Glutamatergic neuron (in vitro differentiated cells): ENCODE data around the gene MAP2K7. TPM values are rescaled to one million over a fixed set of nuclear protein-coding genes. Genes with fewer than 3 reads are reported as not detected.

Experiments used
- DNase-seq: peaks from one replicate; pipeline ENCODE4 v3.0.0; 2022
- H3K27ac Mint-ChIP-seq: one replicate; pipeline ENCODE4 v1.8.0; 2020; ENCODE audit warnings: mild to moderate bottlenecking, mixed read lengths, inconsistent platforms; ENCODE audit not compliant: unreplicated experiment
- H3K27me3 Mint-ChIP-seq: one replicate; pipeline ENCODE4 v1.8.0; 2020; ENCODE audit warnings: mild to moderate bottlenecking, moderate library complexity, mixed read lengths, inconsistent platforms; ENCODE audit not compliant: unreplicated experiment
- H3K36me3 Mint-ChIP-seq: one replicate; pipeline ENCODE4 v1.8.0; 2020; ENCODE audit warnings: mild to moderate bottlenecking, mixed read lengths, inconsistent platforms; ENCODE audit not compliant: unreplicated experiment
- H3K4me1 Mint-ChIP-seq: one replicate; pipeline ENCODE4 v1.8.0; 2020; ENCODE audit warnings: mild to moderate bottlenecking, low read depth, mixed read lengths, inconsistent platforms; ENCODE audit not compliant: unreplicated experiment
- H3K4me3 Mint-ChIP-seq: one replicate; pipeline ENCODE4 v1.8.0; 2020; ENCODE audit warnings: mild to moderate bottlenecking, mixed read lengths, inconsistent platforms; ENCODE audit not compliant: unreplicated experiment
- H3K9me3 Mint-ChIP-seq: one replicate; pipeline ENCODE4 v1.8.0; 2020; ENCODE audit warnings: mild to moderate bottlenecking, moderate library complexity, mixed read lengths, inconsistent platforms; ENCODE audit not compliant: unreplicated experiment
- total RNA-seq: library from RNA; stranded (reverse); fragmentation: NEBNext Ultra II Directional; extraction: Animal tissue kit (Norgen Biotek cat#: 25700); gene quantifications from one replicate; pipeline ENCODE4 v1.2.1, GENCODE V29; 2021; ENCODE audit not compliant: unreplicated experiment
- TF ChIP-seq, protein P1 (sequence below): fragments of 200-600 bp; sonication (generic); IDR thresholded peaks from one replicate; pipeline ENCODE4 v1.5.0; 2021; ENCODE audit not compliant: partially characterized antibody, unreplicated experiment

MAP2K7 gene
- total RNA-seq, 1 donor from 2014 or later: 44.2 TPM

DNA sequence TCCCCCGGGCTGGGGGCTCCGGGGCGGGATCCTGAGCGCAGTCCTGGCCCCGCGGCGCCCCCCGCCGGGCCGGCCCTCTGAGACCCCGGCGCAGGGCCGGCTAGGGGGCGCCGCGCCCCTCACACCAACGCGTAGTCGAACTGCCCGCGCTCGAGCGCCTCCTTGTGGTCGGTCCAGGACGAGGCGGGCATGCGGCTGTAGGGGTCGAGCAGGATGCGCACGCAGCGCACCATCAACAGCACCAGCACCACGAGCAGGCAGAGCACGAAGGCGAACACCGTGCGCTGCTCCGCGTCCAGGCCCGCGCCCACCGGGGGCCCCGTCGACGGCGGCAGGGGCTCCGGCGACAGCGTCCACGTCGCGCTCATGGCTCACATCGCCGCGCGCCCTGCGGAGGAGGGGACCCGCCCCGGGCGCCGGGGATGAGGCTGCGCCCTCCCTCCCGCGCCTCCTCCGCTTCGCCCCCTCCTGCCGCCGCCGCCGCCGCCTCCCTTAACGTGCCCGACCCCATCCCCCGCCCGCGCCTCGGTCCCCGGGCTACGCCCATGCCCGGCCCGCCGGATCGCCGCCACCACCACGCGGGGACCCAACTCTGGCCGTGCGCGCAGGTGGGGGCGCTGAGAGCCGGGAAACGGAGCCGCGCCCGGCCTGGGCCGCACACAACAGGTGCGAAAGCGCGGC, 21.6 kb downstream of the MAP2K7 start:
- TF ChIP-seq, protein P1, sequence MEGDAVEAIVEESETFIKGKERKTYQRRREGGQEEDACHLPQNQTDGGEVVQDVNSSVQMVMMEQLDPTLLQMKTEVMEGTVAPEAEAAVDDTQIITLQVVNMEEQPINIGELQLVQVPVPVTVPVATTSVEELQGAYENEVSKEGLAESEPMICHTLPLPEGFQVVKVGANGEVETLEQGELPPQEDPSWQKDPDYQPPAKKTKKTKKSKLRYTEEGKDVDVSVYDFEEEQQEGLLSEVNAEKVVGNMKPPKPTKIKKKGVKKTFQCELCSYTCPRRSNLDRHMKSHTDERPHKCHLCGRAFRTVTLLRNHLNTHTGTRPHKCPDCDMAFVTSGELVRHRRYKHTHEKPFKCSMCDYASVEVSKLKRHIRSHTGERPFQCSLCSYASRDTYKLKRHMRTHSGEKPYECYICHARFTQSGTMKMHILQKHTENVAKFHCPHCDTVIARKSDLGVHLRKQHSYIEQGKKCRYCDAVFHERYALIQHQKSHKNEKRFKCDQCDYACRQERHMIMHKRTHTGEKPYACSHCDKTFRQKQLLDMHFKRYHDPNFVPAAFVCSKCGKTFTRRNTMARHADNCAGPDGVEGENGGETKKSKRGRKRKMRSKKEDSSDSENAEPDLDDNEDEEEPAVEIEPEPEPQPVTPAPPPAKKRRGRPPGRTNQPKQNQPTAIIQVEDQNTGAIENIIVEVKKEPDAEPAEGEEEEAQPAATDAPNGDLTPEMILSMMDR: peak; percentile 98
- Mint-ChIP-seq H3K36me3 (no peaks in the 10 kb centered on the region), H3K9me3 (peaks cover 17% of the 10 kb centered on the region), H3K4me3 (peak overlapping the region; percentile 92), H3K4me1 (peaks cover 6% of the 10 kb centered on the region), H3K27ac (peak overlapping the region; percentile 92), H3K27me3 (peaks cover 18% of the 10 kb centered on the region)
- peak; percentile 97 for DNase-seq

GRCh38 chr19:7926021-7926726, 22.5 kb downstream of the MAP2K7 start, which contains the start of gene CTXN1:
CTXN1 (minus strand) TSS chr19:7926135; CDS start chr19:7925538, 597 bp downstream.
- Mint-ChIP-seq H3K27me3 (peaks cover 19% of the 10 kb centered on the region), H3K36me3 (no peaks in the 10 kb centered on the region), H3K4me3 (peak within 1 kb of the TSS; percentile 92), H3K4me1 (peaks cover 6% of the 10 kb centered on the region), H3K9me3 (peaks cover 14% of the 10 kb centered on the region), H3K27ac (peak within 1 kb of the TSS; percentile 92)
- TF ChIP-seq, protein P1: no peak
- peak; percentile 91 for DNase-seq

DNA sequence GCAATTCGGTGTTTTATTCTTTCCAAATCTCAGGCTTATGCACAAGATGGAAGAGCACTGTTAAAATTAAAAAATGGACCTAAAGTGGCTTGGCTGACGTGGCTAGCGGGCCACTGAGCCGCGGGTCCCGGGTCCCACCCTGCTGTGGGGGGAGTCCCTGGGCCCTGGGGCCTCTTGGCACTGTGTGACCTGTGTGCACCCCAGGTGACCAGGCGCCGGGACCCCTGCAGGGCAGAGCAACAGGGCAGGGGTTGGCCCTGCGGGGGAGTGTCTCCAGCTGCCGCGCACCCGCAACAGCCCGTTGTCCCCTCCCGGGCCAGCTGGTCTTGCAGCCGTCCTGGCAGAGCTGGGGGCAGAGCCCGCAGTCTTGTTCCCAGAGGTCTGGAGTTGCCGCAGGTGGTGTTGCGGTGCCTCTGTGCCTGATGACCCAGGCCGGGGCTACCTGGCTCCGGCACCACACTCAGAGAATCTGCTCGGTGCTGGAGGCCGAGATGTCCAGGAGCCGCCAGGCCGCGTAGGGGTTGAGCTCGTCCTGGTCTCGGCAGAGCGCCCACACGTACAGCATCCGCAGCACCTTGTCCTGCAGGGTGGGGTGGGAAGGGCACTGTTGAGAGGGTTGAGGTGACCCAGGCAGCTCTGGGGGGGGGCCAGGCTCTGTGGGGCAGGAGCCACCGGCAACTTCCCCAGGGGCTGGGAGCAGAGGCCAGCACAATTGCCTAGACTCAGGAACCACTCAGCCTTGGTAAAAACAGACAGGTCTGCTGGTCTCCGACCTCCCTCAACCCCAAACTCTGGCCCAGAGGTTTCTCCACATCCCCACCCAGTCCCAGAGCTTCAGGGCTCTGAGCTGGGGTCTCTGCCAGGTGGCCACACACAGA, 23.3 kb downstream of the MAP2K7 start:
- peaks cover 14% of the 10 kb centered on the region for H3K9me3 Mint-ChIP-seq
- H3K27me3 Mint-ChIP-seq: peaks cover 18% of the 10 kb centered on the region
- no peak for DNase-seq
- H3K27ac Mint-ChIP-seq: peak overlapping the region; percentile 53
- TF ChIP-seq, protein P1: peak; percentile 20
- no peaks in the 10 kb centered on the region for H3K36me3 Mint-ChIP-seq
- H3K4me3 Mint-ChIP-seq: peak overlapping the region; percentile 85
- peaks cover 6% of the 10 kb centered on the region for H3K4me1 Mint-ChIP-seq

- DNase-seq: no peak
- Mint-ChIP-seq H3K9me3 (peaks cover 14% of the 10 kb centered on the region), H3K27ac (no peak overlapping the region), H3K4me3 (no peak overlapping the region), H3K27me3 (peaks cover 16% of the 10 kb centered on the region), H3K36me3 (no peaks in the 10 kb centered on the region), H3K4me1 (peaks cover 6% of the 10 kb centered on the region)
- TF ChIP-seq, protein P1: no peak
These were observed 24.1 kb downstream of the MAP2K7 start for GRCh38 chr19:7927605-7928333.
